HUES64 (cell line): ENCODE measurements around the gene BCAP29. TPM values are rescaled to one million over a fixed set of nuclear protein-coding genes. Genes with fewer than 3 reads are reported as not detected.
"Not testable (repeated sequence)": the region's sequence is repeated elsewhere in the genome, so short reads cannot be mapped to it uniquely, and the experiment has no call there.

Source experiments
- H3K27ac ChIP-seq: 2 replicates; pipeline ENCODE4 v1.7.0; 2013; ENCODE audit warnings: low read depth, low read length, inconsistent platforms
- H3K27me3 ChIP-seq: 2 replicates; pipeline ENCODE4 v1.6.1; 2013; ENCODE audit warnings: mild to moderate bottlenecking, low read length; ENCODE audit not compliant: insufficient read depth
- H3K36me3 ChIP-seq: 2 replicates; pipeline ENCODE4 v1.6.1; 2013; ENCODE audit warnings: mild to moderate bottlenecking, low read length; ENCODE audit not compliant: insufficient read depth
- H3K4me1 ChIP-seq: 2 replicates; pipeline ENCODE4 v1.6.1; 2013; ENCODE audit warnings: mild to moderate bottlenecking, low read length, moderate library complexity; ENCODE audit not compliant: insufficient read depth
- H3K4me3 ChIP-seq: 2 replicates; pipeline ENCODE4 v1.5.1; 2013; ENCODE audit warnings: mild to moderate bottlenecking, low read length, moderate library complexity
- H3K9ac ChIP-seq: 2 replicates; pipeline ENCODE4 v1.6.1; 2013; ENCODE audit warnings: mild to moderate bottlenecking, low read depth, low read length
- H3K9me3 ChIP-seq: 2 replicates; pipeline ENCODE4 v1.6.1; 2013; ENCODE audit warnings: low read depth, low read length; ENCODE audit not compliant: insufficient read depth
- WGBS: fragments of 150-250, 120-280 bp; methylation state at CpG from one replicate; pipeline ENCODE4 v1.1.7; 2013; ENCODE audit warnings: missing lambda C conversion rate; 5-methylcytosine and 5-hydroxymethylcytosine counted together
- polyA plus RNA-seq, 2 experiments: library from polyadenylated mRNA; stranded (reverse); fragments of 50-300 nt; gene quantifications; one replicate each; pipeline ENCODE4 v1.2.3, GENCODE V29; 2013

BCAP29 gene, protein sequence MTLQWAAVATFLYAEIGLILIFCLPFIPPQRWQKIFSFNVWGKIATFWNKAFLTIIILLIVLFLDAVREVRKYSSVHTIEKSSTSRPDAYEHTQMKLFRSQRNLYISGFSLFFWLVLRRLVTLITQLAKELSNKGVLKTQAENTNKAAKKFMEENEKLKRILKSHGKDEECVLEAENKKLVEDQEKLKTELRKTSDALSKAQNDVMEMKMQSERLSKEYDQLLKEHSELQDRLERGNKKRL
- 17.3 TPM for polyA plus RNA-seq (2013, experiment 1 of 2)
- polyA plus RNA-seq (2013, experiment 2 of 2) = 23.1 TPM

DNA sequence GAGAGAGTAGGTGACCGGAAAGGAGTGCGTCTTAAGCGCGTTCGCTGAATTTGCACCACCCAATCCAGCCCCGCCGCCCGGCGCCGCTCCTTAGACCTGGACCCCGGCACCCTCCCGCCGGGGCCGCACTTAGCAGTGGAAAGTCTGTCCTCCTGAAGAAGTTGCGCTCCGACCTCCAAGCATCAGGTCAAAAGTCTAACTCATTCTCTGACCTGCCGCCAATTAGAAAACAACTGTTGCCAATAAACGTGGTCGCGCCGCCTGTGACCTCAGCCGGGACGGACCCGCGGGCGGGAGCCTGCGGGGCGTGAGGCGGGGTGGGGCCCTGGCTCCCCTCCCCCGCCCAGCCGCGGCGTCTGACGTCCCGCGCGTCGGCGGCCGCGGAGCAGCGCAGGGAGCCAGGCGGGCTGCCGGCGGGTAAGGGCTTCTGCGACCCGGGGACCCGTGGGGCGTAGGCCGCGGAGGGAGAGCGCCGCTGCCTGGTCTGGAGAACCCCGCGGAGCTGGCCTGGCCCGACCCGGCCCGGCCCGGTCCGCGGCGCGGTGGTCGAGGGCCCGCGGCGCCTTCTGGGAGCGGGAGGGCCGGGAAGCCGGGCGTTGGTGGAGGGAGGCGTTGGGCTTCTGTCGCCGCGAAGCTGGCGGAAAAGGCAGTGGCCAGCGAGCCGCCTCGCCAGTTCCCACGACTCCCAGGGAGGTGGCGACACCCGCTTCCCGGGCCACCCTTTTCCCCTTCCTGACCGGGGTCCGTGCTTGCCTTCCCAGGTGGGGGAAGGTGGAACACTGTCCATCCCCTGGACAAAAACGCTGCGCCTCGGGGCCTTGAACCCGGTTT lies at the start of gene BCAP29:
BCAP29 (plus strand) TSS at position 362 of the 831 bp plus-strand sequence. CDS start 527 bp downstream, outside the sequence.
- H3K4me1 ChIP-seq = no peaks in the 10 kb centered on the region
- peaks cover 29% of the 10 kb centered on the region for H3K36me3 ChIP-seq
- WGBS = under 1% methylated on average over 89 of the region's 89 CpGs
- H3K4me3 ChIP-seq = peak within 1 kb of the TSS; percentile 84
- H3K9me3 ChIP-seq = no peaks in the 10 kb centered on the region
- H3K27ac ChIP-seq = peak within 1 kb of the TSS; percentile 79
- no peaks in the 10 kb centered on the region for H3K27me3 ChIP-seq
- peak within 1 kb of the TSS; percentile 86 for H3K9ac ChIP-seq

DNA sequence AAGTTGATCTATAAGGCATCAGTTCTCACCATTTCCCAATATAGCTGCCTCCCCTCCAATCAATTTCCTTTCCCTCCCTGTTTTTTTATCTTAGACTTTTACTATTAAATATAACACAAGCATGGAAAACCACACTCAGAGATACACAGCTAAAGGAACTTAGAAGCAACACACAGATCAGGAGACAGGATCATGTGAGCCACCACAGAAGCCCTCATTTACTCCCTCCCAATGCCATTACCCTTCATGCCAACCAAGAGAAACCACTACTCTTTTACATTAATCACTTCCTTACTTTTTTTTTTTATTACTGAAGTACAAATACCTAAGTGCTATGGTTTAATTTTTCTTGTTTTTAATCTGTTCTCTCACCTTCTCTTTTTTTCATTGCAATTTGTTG lies 49.3 kb upstream of the BCAP29 start:
- no peaks in the 10 kb centered on the region for H3K27me3 ChIP-seq
- peaks cover 7% of the 10 kb centered on the region; the same call in 1 of the 2 replicates for H3K36me3 ChIP-seq
- H3K9ac ChIP-seq = no peak overlapping the region
- H3K4me1 ChIP-seq = peaks cover 13% of the 10 kb centered on the region
- no peak overlapping the region for H3K4me3 ChIP-seq
- no peak overlapping the region for H3K27ac ChIP-seq
- no peaks in the 10 kb centered on the region for H3K9me3 ChIP-seq

DNA sequence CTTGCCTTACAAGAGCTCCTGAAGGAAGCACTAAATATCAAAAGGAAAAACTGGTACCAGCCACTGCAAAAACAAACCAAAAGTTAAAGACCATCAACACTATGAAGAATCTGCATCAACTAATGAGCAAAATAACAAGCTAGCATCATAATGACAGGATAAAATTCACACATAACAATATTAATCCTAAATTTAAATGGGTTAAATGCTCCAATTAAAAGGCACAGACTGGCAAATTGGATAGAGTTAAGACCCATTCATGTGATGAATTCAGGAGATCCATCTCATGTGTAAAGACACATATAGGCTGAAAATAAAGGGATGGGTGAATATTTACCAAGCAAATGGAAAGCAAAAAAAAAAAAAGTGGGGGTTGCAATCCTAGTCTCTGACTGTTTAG lies 45.9 kb upstream of the BCAP29 start:
- Histone ChIP-seq H3K36me3 (peaks cover 2% of the 10 kb centered on the region; the same call in 1 of the 2 replicates), H3K9me3 (no peaks in the 10 kb centered on the region), H3K27ac (no peak overlapping the region), H3K9ac (no peak overlapping the region), H3K27me3 (no peaks in the 10 kb centered on the region), H3K4me1 (peaks cover 13% of the 10 kb centered on the region), H3K4me3 (no peak overlapping the region)

DNA sequence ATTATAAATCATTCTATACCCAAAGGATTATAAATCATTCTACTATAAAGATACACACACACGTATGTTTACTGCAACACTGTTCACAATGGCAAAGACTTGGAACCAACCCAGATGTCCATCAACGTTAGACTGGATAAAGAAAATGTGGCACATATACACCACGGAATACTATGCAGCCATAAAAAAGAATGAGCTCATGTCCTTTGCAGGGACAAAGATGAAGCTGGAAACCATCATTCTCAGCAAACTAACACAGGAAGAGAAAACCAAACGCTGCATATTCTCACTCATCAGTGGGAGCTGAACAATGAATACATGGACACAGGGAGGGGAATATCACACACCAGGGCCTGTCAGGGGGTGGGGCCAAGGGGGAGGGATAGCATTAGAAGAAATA lies 42.8 kb upstream of the BCAP29 start:
- not testable (repeated sequence) for H3K9me3 ChIP-seq, H3K4me3 ChIP-seq, H3K9ac ChIP-seq, H3K27ac ChIP-seq, H3K27me3 ChIP-seq, H3K4me1 ChIP-seq, H3K36me3 ChIP-seq
- 97% methylated on average over 4 of the region's 4 CpGs for WGBS

DNA sequence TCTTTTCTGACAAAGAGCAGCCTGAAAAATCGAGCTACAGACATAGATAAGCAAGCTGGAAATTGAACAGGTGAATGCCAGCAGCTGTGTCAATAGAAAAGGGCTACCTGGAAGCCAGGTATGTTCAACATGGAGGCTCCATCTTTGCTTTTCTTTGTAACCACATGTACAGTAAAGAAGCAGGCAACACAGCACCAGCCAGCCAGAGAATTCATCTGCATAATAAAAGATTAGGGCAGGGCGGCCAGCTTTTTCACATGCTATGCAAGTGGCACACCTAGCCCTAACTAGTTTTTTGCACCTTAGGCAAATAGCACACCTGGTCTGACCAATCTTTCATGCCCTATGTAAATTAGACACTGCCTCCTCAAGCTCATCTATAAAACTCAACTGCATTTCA lies 42.0 kb upstream of the BCAP29 start:
- Histone ChIP-seq H3K27ac (no peak overlapping the region), H3K36me3 (peaks cover 6% of the 10 kb centered on the region; the same call in 1 of the 2 replicates), H3K9me3 (no peaks in the 10 kb centered on the region), H3K4me3 (no peak overlapping the region), H3K4me1 (peaks cover 8% of the 10 kb centered on the region), H3K27me3 (no peaks in the 10 kb centered on the region), H3K9ac (no peak overlapping the region)
- 85% methylated on average over 2 of the region's 2 CpGs for WGBS

DNA sequence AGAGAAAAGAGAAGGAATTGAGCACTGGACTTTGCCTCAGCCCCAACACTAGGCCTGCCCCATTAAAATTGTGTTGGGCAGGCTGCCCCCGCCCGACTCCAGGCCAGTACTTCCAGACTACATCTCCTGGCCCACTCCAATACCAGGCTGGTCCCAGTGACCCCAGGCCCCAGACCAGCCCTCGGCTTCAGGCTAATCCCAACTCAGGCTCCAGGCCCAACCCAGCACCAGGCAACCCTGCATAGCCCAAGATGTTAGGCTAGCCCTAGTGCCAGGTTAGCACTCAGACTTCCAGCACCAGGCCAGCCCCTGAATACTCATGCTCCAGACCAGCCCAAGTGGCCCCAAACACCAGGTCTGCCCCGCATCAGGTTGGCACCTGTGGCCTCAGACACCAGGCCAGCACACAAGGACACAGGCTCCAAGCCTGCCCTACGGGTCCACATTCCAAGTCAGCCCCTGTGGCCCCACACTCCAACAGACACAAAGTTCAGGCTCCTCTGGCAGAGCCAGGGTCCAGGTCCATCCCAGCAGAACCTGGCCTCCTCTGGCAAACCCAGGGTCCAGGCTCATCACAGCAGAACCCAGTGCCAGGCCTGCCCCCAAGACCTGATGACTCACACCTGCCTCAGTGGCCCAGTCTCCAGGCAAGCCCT lies 36.6 kb upstream of the BCAP29 start:
- Histone ChIP-seq H3K4me1 (peaks cover 4% of the 10 kb centered on the region; the same call in 1 of the 2 replicates), H3K27ac (no peak overlapping the region), H3K4me3 (no peak overlapping the region), H3K9ac (no peak overlapping the region), H3K27me3 (no peaks in the 10 kb centered on the region), H3K36me3 (peaks cover 41% of the 10 kb centered on the region), H3K9me3 (no peaks in the 10 kb centered on the region; the same call in 1 of the 2 replicates)
- 80% methylated on average over 5 of the region's 5 CpGs for WGBS

DNA sequence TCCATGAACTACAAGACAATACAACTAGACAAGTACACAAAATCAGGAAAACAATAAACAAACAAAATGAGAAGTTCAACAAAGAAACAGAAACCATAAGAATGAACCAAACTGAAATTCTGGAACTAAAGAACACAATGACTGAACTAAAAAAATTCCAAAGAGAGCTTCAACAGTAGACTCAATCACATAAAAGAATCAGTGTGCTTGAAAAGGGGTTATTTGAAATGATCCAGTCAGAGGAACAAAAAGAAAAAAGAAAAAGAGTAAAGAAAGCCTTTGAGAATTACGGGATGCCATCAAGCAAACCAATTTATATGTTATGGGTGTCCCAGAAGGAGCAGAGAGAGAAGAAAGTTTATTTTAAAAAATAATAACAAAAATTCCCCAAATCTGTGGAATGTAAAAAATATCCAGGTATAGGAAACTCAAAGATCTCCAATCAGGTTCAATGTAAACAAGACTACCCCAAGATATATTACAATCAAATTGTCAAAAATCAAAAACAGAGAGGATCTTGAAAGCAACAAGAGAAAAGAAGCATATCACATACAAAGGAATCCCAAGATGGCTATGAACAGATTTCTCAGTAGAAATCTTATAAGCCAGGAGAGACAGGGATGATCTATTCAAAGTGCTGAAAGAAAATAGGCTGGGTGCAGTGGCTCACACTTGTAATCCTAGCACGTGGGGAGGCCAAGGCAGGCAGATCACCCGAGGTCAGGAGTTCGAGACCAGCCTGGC lies 35.0 kb upstream of the BCAP29 start:
- Histone ChIP-seq H3K36me3 (peaks cover 38% of the 10 kb centered on the region), H3K27ac (no peak overlapping the region), H3K27me3 (no peaks in the 10 kb centered on the region), H3K9me3 (no peaks in the 10 kb centered on the region; the same call in 1 of the 2 replicates), H3K4me3 (no peak overlapping the region), H3K9ac (no peak overlapping the region), H3K4me1 (no peaks in the 10 kb centered on the region)
- WGBS = over 99% methylated on average over 4 of the region's 4 CpGs

DNA sequence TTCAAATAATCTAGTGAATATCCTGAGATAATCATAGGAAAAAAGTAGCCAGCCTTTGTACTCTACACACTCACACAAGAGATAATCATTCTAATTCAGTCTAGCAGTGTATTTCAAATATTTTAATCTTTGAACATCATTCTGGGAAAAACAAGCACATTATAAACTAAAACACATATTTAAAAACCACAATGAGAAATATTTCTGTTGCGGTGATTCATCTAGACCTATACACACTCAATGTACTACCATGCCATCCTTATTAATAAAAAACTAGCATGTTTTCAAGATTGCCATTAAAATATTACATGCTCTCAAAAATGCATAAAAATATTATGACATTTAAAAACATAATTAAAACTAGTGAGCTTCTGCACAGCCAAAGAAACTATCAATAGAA lies 28.1 kb upstream of the BCAP29 start:
- H3K9ac ChIP-seq = no peak overlapping the region
- H3K27ac ChIP-seq = no peak overlapping the region
- WGBS = 100% methylated on average over 1 of the region's 1 CpG
- H3K9me3 ChIP-seq = no peaks in the 10 kb centered on the region
- H3K4me3 ChIP-seq = no peak overlapping the region
- H3K4me1 ChIP-seq = no peaks in the 10 kb centered on the region
- H3K27me3 ChIP-seq = no peaks in the 10 kb centered on the region
- peaks cover 50% of the 10 kb centered on the region for H3K36me3 ChIP-seq

DNA sequence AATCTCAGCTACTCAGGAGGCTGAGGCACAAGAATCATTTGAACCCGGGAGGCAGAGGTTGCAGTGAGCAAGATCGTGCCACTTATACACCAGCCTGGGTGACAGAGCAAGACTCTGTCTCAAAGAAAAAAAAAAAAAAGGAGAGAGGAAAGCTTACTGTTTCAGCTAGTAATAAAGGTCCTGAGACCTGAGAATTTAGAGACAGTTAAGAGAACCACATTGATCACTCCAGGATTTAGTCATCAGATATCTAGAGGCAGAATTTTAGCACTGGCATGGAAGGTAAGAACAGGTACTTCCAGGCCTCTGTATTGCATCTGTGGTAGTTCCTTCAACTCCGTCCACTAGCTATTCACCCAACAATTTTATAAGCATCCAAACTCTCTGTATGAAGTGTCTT lies 24.2 kb upstream of the BCAP29 start:
- no peaks in the 10 kb centered on the region for H3K27me3 ChIP-seq
- peaks cover 50% of the 10 kb centered on the region for H3K36me3 ChIP-seq
- H3K9ac ChIP-seq = no peak overlapping the region
- H3K27ac ChIP-seq = no peak overlapping the region
- no peaks in the 10 kb centered on the region for H3K4me1 ChIP-seq
- 95% methylated on average over 3 of the region's 3 CpGs for WGBS
- H3K4me3 ChIP-seq = no peak overlapping the region
- H3K9me3 ChIP-seq = no peaks in the 10 kb centered on the region

DNA sequence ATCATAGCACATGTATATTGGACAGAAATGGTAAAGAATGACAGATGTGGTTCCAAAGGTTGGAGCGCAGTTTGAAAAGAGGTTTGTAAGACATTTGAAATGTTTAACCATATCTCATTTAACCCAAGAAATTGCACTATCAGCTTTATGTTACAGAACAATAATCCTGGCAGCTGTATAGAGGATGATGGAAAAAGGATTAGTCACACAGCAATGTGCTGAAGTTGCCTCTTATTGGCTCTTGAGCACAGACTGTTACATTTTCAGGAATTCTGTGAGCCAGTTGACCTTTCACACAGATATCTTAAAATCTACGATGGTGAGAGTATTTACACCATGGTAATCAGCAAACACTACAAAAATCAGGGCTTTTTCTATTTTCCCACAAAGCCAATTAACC lies 20.2 kb upstream of the BCAP29 start:
- peaks cover 7% of the 10 kb centered on the region; the same call in 1 of the 2 replicates for H3K4me1 ChIP-seq
- no peaks in the 10 kb centered on the region for H3K27me3 ChIP-seq
- H3K9ac ChIP-seq = no peak overlapping the region
- no peak overlapping the region for H3K27ac ChIP-seq
- peaks cover 26% of the 10 kb centered on the region for H3K36me3 ChIP-seq
- no peaks in the 10 kb centered on the region for H3K9me3 ChIP-seq
- H3K4me3 ChIP-seq = no peak overlapping the region
- WGBS = 98% methylated on average over 2 of the region's 2 CpGs
